ENCODE data around the gene CNTLN.
"Not testable (repeated sequence)": the region's sequence is repeated elsewhere in the genome, so short reads cannot be mapped to it uniquely, and the experiment has no call there.

The CNTLN gene

DNA sequence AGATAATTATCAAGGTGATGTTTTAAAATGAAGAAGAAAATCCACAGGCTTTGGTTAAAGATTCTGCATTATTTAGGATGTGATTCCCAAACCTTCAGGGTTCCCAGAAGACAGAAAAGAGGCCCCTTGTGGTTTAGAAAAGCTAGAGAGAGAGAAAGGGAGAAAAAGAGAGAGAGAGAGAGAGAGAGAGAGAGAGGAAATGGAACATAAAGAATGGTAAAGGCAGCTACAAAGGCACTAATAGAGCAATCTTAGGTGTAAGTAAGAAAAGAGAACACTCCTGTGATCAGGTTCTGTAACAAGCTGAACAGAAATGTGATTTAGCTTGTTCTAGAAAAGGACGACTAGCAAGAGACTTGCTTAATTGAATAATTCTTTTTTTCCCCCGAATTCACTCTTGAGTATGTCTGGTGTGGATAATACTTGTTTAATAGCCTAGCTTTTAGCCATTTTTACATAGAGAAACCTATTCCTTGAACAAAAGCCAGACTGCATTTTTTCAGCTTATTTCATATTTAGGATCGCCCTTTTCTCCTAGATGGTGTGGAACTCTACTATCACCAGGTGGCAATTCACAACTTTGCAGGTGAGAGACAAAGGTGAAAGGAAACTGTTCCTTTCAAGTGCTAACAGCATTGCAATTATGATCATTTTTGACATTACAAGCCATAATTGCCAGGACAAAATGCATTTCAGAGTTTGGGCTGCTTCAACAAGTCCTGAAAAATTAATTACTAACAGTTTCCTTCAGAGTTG, 386.4 kb downstream of the CNTLN start:
- no peak for DNase-seq

GRCh38 chr9:17526726-17527125, 391.9 kb downstream of the CNTLN start:
- not testable (repeated sequence) for DNase-seq

GRCh38 chr9:17528859-17529258, 394.0 kb downstream of the CNTLN start:
- no peak for DNase-seq

DNA sequence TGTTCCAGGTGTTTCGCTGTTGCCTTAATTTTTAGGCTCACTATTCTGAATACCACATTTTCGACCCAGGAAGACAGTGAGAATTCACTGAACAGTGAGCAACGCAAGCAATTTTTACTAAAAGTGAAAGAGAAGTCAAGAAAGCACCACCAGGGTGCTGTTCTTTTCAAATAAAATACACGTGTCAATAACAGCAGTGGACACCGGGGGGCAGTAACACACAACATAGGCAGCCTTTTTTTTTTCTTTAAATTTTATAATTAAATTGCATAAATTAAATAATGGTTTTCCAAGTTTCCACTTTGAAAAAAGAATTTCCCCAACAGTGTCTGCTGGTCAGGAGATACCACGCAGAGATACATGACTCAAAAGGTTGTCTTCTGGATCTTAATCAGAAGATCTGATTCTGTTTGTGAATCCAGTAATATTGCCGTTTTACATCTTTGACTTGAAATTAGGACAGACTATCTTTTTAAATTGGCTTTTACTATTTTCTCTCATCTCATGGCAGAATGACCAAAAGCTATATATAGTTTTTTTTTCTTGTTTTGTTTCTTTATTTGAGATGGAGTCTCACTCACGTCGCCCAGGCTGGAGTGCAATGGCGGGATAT, 396.9 kb downstream of the CNTLN start:
- DNase-seq = no peak

DNA sequence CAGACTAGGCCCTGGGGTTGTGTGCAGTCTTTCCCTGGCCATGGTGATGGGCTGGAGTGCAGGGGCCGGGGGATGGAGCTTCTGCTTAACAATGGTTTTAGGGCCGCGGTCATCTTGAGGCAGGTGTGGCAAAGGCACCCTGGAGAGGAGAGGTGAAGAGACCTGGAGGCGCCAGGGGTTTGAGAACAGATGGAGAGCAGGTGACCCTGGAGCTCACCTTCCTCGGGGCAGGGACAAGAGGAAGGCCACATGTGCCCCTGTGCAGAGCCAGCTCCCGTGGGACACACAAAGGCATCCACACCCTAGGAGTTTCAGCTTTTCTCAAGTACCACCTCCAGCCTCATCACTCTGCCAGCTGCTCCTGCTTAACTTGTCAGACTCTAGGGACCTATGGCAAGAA, 397.6 kb downstream of the CNTLN start:
- no peak for DNase-seq

DNA sequence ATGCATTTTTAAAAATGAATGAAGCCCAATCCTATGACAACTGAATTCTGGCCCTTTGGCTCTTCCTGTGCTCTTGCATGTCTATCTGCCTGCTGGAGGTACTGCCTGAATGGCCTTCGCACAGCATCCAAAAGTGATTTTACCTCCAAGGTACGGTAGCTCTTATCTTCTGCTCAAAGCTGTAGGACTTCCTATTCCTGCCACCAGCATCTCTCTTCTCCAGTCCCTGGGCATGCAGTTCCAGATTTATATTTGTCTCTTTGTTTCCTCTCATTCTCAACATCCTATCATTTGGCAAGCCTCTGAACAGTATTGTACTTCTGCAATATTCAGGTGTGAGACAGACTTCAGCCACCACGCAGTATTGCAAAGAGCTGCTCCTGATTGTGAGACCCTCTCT, 400.3 kb downstream of the CNTLN start:
- DNase-seq = no peak

GRCh38 chr9:17536027-17536426, 401.2 kb downstream of the CNTLN start:
- DNase-seq = no peak

DNA sequence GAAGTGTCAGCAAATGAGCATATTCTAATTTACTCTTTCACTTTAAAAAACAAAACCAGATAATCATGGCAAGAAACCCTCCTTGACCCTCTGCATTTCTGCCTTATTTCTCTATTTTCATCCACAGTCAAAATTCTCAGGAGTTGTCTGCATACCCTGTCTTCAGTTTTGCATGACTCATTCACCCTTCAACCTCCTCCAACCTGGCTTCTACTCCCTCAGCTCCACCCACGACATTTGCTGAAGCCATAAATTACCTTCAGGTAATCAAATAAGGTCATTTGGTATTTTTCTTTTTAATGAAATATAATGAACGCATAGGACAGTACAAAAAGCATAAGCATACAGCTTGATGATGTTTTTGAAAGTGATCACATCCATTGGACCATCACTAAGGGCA, 416.2 kb downstream of the CNTLN start:
- no peak for DNase-seq

Data from stimulated activated naive CD4-positive, alpha-beta T cell treated with Interleukin-2 at 50 U/mL for 16 hours (primary cell).